ENCODE results near the gene FOLH1.
"Not testable (repeated sequence)": the region's sequence is repeated elsewhere in the genome, so short reads cannot be mapped to it uniquely, and the experiment has no call there.

FOLH1 gene

DNA sequence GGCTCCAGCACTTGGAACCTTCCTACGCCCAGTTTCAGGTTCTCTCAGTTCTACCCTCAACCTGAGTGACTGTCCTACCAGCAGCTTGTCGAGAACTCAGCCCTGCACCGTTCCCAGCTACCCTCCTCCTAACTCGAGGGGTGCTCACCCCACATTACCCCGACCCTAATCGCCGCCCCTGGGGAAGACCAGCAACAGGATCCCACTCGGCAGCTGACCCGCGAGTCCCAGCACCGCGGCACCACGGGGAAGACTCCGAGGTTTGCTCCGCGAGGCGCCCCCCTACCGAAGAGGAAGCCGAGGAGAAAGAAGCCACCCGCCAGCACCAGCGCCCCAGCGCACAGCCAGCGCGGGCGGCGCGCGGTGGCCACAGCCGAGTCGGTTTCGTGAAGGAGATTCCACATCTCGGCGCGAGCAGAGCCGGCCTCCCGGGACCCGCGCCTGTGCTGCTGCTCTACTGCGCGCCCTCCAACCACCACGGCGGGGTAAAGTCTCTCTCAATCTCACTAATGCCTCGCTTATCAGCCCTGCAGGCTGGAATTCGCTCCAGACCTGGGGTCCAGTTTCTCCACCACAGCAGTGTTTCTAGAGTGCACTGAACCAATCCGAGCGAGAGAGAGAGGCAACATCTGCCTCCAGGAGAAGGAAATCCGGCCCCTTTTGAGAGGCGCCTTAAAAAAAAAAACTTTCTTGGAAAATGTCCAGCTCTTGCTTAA lies at the start of gene FOLH1:
Gene FOLH1 (minus strand): TSS at position 597 of the 716 bp plus-strand sequence. CDS start 193 bp downstream, at position 404.
- peak within 1 kb of the TSS; percentile 22; the same call in 1 of the 2 replicates for H3K4me3 ChIP-seq (ENCODE audit: low read depth, low read length)
- TF ChIP-seq, protein P1, sequence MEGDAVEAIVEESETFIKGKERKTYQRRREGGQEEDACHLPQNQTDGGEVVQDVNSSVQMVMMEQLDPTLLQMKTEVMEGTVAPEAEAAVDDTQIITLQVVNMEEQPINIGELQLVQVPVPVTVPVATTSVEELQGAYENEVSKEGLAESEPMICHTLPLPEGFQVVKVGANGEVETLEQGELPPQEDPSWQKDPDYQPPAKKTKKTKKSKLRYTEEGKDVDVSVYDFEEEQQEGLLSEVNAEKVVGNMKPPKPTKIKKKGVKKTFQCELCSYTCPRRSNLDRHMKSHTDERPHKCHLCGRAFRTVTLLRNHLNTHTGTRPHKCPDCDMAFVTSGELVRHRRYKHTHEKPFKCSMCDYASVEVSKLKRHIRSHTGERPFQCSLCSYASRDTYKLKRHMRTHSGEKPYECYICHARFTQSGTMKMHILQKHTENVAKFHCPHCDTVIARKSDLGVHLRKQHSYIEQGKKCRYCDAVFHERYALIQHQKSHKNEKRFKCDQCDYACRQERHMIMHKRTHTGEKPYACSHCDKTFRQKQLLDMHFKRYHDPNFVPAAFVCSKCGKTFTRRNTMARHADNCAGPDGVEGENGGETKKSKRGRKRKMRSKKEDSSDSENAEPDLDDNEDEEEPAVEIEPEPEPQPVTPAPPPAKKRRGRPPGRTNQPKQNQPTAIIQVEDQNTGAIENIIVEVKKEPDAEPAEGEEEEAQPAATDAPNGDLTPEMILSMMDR (IDR thresholded peaks at IDR 0.05; ENCODE audit: insufficient read depth, low read depth, low read length, missing control alignments) = no peak
- peak; percentile 1 for DNase-seq (ENCODE audit: low read depth)

GRCh38 chr11:49255148-49255547 lies 46.7 kb upstream of the FOLH1 start:
- not testable (repeated sequence) for H3K4me3 ChIP-seq (ENCODE audit: low read depth, low read length); DNase-seq (ENCODE audit: low read depth)

DNA sequence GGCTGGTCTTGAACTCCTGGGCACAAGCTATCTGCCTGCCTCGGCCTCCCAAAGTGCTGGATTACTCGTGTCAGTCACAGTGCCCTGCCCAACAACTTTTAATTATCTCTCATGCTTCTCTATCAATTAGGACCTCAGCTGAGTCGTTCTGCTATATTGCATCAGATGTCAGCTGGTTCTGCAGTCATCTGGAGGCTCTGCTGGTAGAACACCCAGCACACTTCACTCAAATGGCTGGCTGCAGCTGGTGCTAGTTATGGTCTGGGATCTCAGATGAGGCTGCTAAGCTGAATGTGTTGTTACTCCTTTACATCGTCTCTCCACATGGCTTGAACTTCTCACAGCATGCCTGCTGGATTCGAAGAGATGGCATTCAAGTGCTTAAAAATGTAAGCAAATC lies 42.8 kb upstream of the FOLH1 start:
- H3K4me3 ChIP-seq (ENCODE audit: low read depth, low read length); DNase-seq (ENCODE audit: low read depth): not testable (repeated sequence)

GRCh38 chr11:49250398-49251115 lies 42.2 kb upstream of the FOLH1 start:
- not testable (repeated sequence) for DNase-seq (ENCODE audit: low read depth); H3K4me3 ChIP-seq (ENCODE audit: low read depth, low read length)

- H3K4me3 ChIP-seq (ENCODE audit: low read depth, low read length); DNase-seq (ENCODE audit: low read depth): not testable (repeated sequence)
Observed at GRCh38 chr11:49249363-49249762, 41.0 kb upstream of the FOLH1 start.

DNA sequence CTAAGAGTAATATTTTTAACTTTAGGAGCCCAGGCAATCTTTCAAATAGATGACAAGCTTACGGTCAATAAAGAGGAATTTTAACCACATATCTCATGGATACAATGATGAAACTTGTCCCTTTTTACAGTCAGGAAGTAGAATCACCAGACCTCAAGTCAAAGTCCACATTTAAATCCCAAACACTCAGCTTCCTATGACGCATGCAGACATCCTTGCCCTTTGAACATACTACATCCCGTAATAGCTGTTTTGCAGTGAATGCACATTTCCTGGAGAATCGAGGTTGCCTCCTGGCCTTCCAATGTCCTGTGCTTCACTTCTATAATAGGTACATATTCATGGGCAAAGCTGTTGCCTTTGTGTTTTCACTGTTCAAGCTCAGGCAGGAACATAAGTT lies 25.3 kb upstream of the FOLH1 start:
- DNase-seq (ENCODE audit: low read depth); H3K4me3 ChIP-seq (ENCODE audit: low read depth, low read length): not testable (repeated sequence)

DNA sequence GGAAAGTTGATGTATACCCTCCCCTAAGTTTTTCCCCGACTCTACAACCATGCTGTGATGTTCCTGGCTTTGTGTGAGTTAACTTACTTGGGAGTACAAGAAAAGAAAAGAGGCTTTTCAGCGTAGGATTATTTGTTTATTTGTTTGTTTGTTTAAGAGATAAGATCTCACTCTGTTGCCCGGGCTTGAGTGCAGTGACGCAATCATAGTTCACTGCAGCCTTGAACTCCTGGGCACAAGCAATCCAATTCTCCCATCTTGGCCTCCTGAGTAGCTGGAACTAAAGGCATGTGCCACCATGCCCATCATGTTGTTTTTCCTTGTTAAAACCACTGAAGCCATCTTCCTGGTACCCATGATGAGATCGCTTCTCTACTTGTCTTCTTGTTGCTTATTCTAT lies 24.6 kb upstream of the FOLH1 start:
- not testable (repeated sequence) for H3K4me3 ChIP-seq (ENCODE audit: low read depth, low read length); DNase-seq (ENCODE audit: low read depth)

GRCh38 chr11:49231725-49232124 lies 23.3 kb upstream of the FOLH1 start:
- not testable (repeated sequence) for H3K4me3 ChIP-seq (ENCODE audit: low read depth, low read length); DNase-seq (ENCODE audit: low read depth)

- H3K4me3 ChIP-seq (ENCODE audit: low read depth, low read length); DNase-seq (ENCODE audit: low read depth): not testable (repeated sequence)
Observed at GRCh38 chr11:49230534-49230933, 22.1 kb upstream of the FOLH1 start.

DNA sequence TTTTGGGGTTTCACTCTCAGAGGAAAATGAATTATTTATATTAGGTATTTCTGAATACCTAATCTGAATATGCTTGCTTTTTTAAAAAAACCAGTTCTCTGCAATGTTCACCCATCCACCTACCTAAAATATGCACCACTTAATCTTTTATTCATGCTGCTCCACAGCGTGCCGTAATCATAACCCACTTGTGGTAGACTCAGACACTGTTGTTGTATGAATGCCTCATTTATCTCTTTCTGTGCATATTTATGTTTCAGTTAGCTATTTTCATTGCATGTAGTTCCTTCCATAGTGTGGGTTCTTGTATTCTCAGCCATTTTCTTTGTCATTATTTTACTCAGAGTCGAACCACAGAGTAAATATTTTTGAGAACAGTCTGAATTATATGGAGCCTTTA lies 21.6 kb upstream of the FOLH1 start:
- H3K4me3 ChIP-seq (ENCODE audit: low read depth, low read length); DNase-seq (ENCODE audit: low read depth): not testable (repeated sequence)

DNA sequence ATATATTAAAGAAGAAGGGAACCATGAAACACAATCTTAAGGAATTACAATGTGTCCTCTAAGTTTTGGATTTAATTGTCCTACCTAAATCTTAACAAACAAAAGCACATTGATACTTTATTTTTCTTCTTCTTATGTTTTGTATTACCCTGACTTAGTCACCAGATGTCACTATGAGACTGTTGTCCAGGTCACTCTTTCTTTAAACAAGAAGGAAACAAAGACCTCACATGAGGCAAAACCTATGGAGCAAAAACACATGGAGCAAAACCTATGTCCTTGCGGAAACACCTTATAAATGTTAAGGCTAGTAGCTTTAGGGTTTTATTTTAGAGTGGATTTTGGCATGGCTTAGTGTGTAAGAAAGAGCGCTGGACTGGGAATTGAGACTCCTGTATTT lies 20.7 kb upstream of the FOLH1 start:
- H3K4me3 ChIP-seq (ENCODE audit: low read depth, low read length); DNase-seq (ENCODE audit: low read depth): not testable (repeated sequence)

- H3K4me3 ChIP-seq (ENCODE audit: low read depth, low read length); DNase-seq (ENCODE audit: low read depth): not testable (repeated sequence)
Observed at GRCh38 chr11:49225255-49225785, 16.9 kb upstream of the FOLH1 start.

GRCh38 chr11:49221112-49221511 lies 12.7 kb upstream of the FOLH1 start:
- TF ChIP-seq, protein P1 (IDR thresholded peaks at IDR 0.05; ENCODE audit: insufficient read depth, low read depth, low read length, missing control alignments) = no peak
- H3K4me3 ChIP-seq (ENCODE audit: low read depth, low read length) = no peak overlapping the region
- DNase-seq (ENCODE audit: low read depth) = no peak

Data from GM12865 (cell line).